HG02642 (cell line): Measurements from ENCODE around the gene HAPLN2.

ENCODE experiments used
- ATAC-seq: cut with Tn5 transposase; IDR thresholded peaks from one replicate; pipeline ENCODE4 v1.9.1; 2021; ENCODE audit warnings: mild to moderate bottlenecking; ENCODE audit not compliant: unreplicated experiment, poor library complexity

HAPLN2 gene

GRCh38 chr1:156659661-156659987 is 40.4 kb downstream of the HAPLN2 start:
- ATAC-seq: no peak

DNA sequence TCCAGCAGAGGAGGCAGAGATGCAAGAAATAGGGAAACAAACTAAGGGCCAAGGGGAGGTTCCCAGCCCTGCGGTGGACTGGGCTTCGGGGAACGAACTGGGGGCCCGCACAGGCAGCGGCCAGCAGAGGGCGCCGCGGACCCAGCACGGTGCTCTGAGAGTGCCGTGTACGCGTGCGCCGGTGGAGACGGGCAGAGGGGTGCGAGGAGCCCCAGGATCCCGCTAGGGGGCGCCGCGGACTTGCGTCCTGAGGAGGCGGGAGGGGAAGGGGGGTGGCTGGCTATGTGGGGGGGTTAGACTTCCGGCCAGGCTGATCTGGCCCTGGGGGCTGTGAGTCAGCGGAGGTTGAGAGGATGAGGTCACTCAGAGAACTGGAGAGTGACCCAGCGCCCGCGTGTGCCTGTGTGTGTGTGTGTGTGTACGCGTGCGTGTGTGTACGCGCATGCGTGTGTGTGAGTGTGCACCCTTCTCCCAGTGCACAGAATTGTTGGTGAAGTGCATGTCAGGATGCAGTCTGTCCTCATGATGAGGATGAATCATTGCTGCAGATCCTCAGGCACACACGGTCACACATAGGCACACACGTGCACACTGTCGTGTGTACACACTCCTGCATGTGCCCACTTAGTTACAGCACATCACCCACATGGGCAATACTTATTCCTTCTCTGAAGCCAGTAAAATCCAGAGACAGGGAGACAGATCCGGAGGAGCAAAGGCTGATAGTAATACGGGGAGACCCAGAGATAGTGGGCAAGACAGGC is 41.0 kb downstream of the HAPLN2 start:
- peak; percentile 65 for ATAC-seq

DNA sequence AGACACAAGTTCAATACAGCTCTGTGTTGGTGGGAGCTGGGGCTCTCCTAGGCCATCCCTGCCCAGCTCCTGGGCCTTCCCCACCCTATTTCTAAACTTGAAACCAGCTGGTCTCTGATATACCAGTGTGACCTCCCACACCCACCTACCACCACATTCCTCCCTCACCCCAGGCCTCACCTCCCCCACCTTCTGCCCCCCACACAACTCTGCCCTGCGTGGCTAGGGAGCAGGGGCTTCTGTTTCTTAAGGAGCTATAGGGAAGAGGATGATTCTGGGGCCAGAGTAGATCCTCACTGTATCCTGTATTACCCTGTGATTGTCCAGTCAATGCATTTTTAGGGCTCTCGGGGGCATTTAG is 41.5 kb downstream of the HAPLN2 start:
- ATAC-seq: no peak

GRCh38 chr1:156662005-156662799 is 43.0 kb downstream of the HAPLN2 start:
- ATAC-seq: no peak

DNA sequence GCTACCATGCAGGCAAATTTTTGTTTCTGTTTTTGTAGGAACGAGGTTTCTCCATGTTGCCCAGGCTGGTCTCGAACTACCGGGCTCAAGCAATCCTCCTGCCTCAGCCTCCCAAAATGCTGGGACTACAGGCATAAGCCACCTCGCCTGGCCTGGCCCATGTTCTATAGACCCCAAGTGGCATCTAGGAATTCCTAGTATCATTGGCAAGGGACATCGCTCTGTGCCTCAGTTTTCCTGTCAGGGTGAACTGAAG is 43.5 kb downstream of the HAPLN2 start:
- ATAC-seq: no peak

- no peak for ATAC-seq
These were observed 44.0 kb downstream of the HAPLN2 start for GRCh38 chr1:156663178-156663577.

GRCh38 chr1:156664046-156664766 is 45.0 kb downstream of the HAPLN2 start:
- ATAC-seq: no peak

- ATAC-seq: no peak
These were observed 45.7 kb downstream of the HAPLN2 start for GRCh38 chr1:156664767-156665411.

DNA sequence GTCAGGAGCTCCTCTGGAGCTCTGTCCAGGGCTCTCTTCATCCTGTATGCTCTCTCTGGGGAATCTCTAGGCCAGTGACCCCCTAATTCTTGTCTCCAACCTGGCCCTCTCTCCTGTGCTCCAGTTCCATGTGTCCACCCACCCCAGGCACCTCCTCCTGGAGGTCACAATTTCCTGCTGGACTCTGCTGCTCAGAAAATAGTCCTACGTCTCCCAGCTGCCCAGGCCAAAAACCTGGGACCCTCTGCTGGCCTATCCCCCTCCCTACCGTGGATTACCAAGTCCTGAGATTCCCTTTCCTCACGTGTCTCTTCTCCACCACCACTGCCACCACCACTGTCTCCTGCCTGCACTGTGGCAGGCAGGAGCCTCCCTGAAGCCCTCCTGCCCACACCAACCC is 46.3 kb downstream of the HAPLN2 start:
- no peak for ATAC-seq

DNA sequence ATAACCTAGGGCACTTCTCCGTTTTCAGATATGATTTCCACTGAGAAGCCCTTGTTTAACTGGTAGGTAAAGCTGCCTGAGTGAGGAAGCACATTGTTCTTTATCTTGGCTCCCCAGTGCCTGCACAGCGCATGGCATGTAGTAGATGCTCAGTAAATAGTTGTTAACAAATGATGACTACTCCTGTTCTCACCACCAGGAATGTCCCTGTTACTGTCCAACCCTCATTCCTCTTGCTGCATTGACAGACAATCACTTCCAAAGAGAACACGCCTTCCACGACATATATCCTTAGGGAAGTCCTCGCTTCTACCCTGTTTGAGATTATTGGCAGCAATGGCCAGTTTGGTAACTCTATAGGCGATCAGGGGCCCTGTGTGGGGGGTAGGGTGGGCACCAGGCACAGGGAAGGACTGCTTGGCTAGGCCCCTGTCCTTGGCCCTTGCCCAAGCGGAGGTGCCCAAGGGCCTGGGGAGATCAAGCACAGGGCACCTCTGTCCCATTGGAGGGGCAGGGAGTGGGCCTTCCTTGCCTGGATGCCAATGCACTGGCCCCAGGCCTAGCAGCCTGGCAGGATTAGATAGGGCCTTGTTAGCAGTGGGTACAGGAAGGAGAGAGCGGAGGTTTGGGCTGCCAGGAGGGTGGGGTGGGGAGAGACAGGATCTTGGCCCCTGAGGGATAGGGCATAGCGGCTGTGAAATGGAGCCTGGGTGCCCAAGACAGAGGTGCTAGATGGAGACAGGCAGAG is 47.8 kb downstream of the HAPLN2 start:
- ATAC-seq: no peak

GRCh38 chr1:156667610-156667967 is 48.4 kb downstream of the HAPLN2 start:
- ATAC-seq: no peak

- no peak for ATAC-seq
These were observed 48.9 kb downstream of the HAPLN2 start for GRCh38 chr1:156667968-156668709.

DNA sequence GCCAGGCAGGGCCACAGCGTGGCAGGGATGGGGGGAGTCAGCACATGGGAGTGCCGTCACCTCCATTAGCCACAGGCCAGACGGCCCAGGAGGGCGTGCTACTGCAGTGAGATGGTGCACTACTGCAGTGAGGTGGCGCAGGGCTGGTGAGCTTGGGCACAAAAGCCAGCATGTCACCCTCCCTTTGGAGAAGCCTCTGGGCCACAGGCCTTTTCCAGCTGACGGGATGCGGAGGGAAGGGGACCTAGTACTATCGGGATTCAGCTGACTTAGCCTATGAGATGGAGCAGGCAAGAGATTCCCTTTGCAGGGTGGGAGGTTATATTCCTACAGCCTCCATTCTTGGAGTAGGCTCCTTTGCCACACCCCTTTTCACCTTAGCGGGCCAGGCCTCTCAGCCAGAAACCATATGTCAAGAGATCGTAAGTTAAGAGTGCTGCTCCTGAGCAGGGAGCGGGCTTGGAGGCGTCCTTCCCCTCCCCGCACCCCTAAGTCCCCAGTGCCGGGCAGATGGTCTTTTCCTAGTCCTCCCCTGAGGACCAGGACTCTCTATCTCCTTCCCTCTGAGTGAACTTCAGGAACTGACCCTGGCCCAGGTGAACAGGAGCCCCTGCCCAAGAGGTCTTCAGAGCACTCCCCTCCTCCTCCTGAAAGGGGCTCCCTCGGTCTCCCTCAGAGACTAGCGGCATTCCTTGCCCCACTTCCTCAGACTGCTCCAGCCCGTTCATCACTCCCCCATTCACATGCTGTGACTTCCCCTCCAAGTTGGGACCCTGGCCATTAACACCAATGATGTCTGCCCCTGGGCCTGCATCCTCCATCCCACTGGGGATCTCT is 49.8 kb downstream of the HAPLN2 start:
- ATAC-seq: no peak

GRCh38 chr1:156669794-156670193 is 50.6 kb downstream of the HAPLN2 start:
- no peak for ATAC-seq

DNA sequence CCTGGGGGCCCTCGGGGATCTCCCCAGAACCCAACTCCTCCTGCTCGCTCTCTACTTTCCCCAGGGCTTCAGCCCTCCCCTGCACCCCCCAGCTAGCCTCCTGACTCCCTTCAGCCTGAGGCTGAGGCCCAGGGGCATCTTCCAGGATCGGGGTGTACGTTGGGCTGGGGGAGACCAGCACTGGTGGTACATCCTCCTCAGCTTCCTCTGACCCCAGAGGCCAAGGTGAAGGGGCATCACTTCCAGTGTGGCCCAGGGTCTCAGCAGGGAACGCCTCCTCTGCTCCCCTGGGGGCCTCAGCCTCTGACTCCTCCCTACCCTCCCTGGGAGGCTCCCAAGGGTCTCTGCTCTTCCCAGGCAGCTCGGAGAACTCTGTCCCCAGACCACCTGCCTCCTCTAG is 51.1 kb downstream of the HAPLN2 start:
- no peak for ATAC-seq

DNA sequence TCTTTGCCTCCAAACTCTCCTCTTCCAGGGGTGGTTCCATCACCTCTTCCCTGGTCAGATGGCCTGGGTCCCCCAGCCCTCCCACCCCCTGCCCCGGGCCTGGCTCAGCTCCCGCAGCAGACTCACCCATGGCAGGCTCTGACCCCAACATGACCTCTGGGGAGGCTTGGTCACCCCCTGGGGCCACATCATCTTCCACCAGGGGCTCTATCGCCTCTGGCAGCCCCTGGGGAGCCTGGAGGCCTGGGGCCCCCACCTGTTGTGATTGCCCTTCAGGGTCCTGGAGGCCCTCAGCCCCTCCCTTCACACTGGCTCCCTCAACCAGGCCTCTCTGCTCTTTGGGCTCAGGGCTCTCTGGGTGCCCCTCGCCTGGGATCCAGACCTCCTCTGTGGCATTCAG is 51.6 kb downstream of the HAPLN2 start:
- no peak for ATAC-seq

- no peak for ATAC-seq
These were observed 52.6 kb downstream of the HAPLN2 start for GRCh38 chr1:156671804-156672203.

- no peak for ATAC-seq
These were observed 54.3 kb downstream of the HAPLN2 start for GRCh38 chr1:156673387-156674121.
